ENCODE measurements around the gene STXBP2. TPM values are rescaled to one million over a fixed set of nuclear protein-coding genes. Genes with fewer than 3 reads are reported as not detected.

Gene STXBP2
- total and polyA plus RNA-seq, 4 experiments from 2014 or later, result 73.1 to 220 (median 154) TPM

DNA sequence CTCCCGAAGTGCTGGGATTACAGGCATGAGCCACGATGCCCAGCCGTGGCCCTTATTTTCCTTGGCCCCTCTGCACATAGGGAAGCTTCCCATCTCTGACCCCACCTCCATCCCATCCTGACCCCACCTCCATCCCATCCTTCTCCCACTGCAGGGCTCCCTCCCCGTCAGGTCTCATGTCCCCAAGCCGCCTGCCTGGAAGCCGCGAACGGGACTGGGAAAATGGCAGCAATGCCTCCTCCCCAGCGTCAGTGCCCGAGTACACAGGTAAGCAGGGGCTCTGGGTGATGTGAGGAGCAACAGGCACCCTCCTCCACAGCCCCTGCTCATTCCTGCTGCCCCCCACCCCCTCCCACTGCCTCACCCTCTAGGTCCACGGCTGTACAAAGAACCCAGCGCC lies 19.7 kb upstream of the STXBP2 start:
- Mint-ChIP-seq H3K27me3 (no peaks in the 10 kb centered on the region), H3K4me3 (no peak overlapping the region), H3K4me1 (peaks cover 0 to 2% (median 0%) of the 10 kb centered on the region in 4 donors), H3K27ac (no peak overlapping the region), H3K36me3 (peaks cover 22 to 35% of the 10 kb centered on the region in 2 donors), H3K9me3 (peaks cover 0 to 6% (median 0%) of the 10 kb centered on the region in 8 donors)
- intact Hi-C loops (cut with micrococcal nuclease), result no loop called here
- no peaks in the 10 kb centered on the region for H3K9me3 ChIP-seq (ENCODE audit: control insufficient read depth in 1 of 2, low read length in 2 of 2)
- no peak overlapping the region for H3K27ac ChIP-seq (ENCODE audit: low read depth, low read length)
- POLR2A ChIA-PET (ENCODE audit: partially characterized antibody), result no interaction called here
- H3K27me3 ChIP-seq (ENCODE audit: insufficient read depth, low read length), result no peaks in the 10 kb centered on the region
- CTCF ChIA-PET (ENCODE audit: partially characterized antibody), result no interaction called here
- no peak overlapping the region for H3K4me3 ChIP-seq (ENCODE audit: low read length in 2 of 2)
- DNase-seq, result peak in 1 of 5 donors; percentile 1
- H3K4me1 ChIP-seq (ENCODE audit: insufficient read depth, low read length), result no peaks in the 10 kb centered on the region
- peaks cover 20% of the 10 kb centered on the region for H3K36me3 ChIP-seq (ENCODE audit: insufficient read depth, low read length)

DNA sequence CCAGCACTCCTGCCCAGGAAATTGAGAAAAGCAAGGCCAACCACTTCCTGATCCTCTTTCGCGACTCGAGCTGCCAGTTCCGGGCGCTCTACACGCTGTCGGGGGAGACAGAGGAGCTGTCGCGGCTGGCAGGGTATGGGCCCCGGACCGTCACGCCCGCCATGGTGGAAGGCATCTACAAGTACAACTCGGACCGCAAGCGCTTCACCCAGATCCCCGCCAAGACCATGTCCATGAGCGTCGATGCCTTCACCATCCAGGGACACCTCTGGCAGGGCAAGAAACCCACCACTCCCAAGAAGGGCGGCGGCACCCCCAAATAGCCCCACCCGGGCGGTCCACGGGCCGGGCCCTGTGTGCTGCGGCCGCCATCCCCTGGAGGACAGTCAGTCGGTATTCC lies 19.2 kb upstream of the STXBP2 start:
- Histone ChIP-seq H3K27me3 (ENCODE audit: insufficient read depth, low read length) (no peaks in the 10 kb centered on the region), H3K4me3 (ENCODE audit: low read length in 2 of 2) (no peak overlapping the region), H3K27ac (ENCODE audit: low read depth, low read length) (no peak overlapping the region), H3K9me3 (ENCODE audit: control insufficient read depth in 1 of 2, low read length in 2 of 2) (no peaks in the 10 kb centered on the region), H3K4me1 (ENCODE audit: insufficient read depth, low read length) (no peaks in the 10 kb centered on the region), H3K36me3 (ENCODE audit: insufficient read depth, low read length) (peaks cover 26% of the 10 kb centered on the region)
- no peaks in the 10 kb centered on the region for H3K27me3 Mint-ChIP-seq
- no peak overlapping the region for H3K27ac Mint-ChIP-seq
- H3K4me3 Mint-ChIP-seq, result no peak overlapping the region
- peaks cover 0 to 2% (median 0%) of the 10 kb centered on the region in 4 donors for H3K4me1 Mint-ChIP-seq
- peaks cover 0 to 6% (median 0%) of the 10 kb centered on the region in 8 donors for H3K9me3 Mint-ChIP-seq
- ChIA-PET CTCF (ENCODE audit: partially characterized antibody) (no interaction called here), POLR2A (ENCODE audit: partially characterized antibody) (interaction anchor here (1.2 kb wide), 1 partner anchor 12 kb away, joined by 6 read pairs; the partner anchor contains the start of genes PET100 and XAB2)
- peaks cover 24 to 38% of the 10 kb centered on the region in 2 donors for H3K36me3 Mint-ChIP-seq
- no peak for DNase-seq
- intact Hi-C loops (cut with micrococcal nuclease), result no loop called here

DNA sequence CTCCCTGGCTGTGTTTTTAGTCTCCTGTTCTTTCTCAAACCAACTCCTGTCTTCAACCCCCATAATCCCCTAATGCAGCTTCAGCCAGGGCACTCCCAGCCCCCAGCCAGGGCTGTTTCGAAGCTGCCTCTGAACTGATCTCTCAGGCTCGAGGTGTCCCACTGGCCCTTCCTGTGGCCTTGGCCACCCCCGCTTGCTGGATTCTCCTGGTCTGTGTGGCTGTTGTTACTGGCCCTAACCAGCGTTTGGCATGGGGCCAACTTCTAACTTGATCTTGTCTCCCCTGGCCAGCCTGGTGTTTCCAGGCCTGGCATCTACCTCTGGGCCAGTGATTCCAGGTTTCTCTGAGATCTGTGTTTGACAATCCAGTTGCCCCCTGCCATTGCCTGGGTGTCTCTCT lies 18.6 kb upstream of the STXBP2 start:
- Mint-ChIP-seq H3K27ac (peak overlapping the region in 4 of 7 donors; percentile 19 to 48 (median 32)), H3K27me3 (no peaks in the 10 kb centered on the region), H3K4me3 (no peak overlapping the region), H3K9me3 (peaks cover 0 to 6% (median 0%) of the 10 kb centered on the region in 8 donors), H3K4me1 (peaks cover 0 to 4% (median 2%) of the 10 kb centered on the region in 4 donors), H3K36me3 (peaks cover 30 to 44% of the 10 kb centered on the region in 2 donors)
- Histone ChIP-seq H3K36me3 (ENCODE audit: insufficient read depth, low read length) (peaks cover 31% of the 10 kb centered on the region), H3K9me3 (ENCODE audit: control insufficient read depth in 1 of 2, low read length in 2 of 2) (no peaks in the 10 kb centered on the region), H3K4me3 (ENCODE audit: low read length in 2 of 2) (no peak overlapping the region), H3K27ac (ENCODE audit: low read depth, low read length) (no peak overlapping the region), H3K4me1 (ENCODE audit: insufficient read depth, low read length) (no peaks in the 10 kb centered on the region), H3K27me3 (ENCODE audit: insufficient read depth, low read length) (no peaks in the 10 kb centered on the region)
- intact Hi-C loops (cut with micrococcal nuclease), result no loop called here
- ChIA-PET POLR2A (ENCODE audit: partially characterized antibody) (interaction anchor here (1.2 kb wide), 1 partner anchor 11 kb away, joined by 6 read pairs; the partner anchor contains the start of genes PET100 and XAB2), CTCF (ENCODE audit: partially characterized antibody) (no interaction called here)
- peak in 1 of 5 donors; percentile 30 for DNase-seq

DNA sequence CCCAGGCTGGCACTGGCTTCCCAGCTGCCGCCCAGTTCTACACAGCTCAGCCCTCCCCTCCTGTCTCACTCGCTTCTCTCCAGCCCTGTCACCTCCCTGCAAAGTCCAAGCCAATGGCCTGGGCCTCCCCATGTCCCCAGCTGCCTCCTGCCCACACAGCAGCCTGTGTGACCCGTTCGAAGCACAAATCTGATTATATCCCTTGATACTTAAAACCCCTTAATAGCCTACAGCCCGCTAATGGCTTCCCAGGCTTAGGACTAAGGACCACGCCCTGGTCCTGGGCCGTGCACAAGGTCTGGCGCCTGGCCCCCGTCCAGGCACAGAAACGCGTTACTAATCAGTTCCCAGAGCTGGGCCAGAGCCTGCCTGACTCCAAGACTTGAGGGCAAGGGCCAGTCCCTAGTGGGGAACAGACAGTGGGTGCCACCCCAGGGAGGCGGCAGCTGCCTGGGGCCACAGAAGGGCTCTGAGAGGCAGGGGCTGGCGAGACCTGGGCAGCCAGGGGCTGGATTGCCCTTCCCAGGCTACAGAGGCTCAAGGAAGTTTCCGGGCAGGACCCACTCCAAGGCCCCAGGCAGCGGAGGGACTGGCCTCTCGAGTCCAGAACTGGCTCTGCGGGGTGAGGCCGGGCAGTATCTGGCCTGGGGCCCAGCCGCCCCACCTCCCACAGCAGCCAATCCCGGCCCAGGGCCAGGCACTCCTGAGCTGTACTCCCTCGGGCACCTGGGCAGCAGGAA lies 18.0 kb upstream of the STXBP2 start:
- DNase-seq, result peak in 1 of 5 donors; percentile 37
- H3K4me3 Mint-ChIP-seq, result no peak overlapping the region
- POLR2A ChIA-PET (ENCODE audit: partially characterized antibody), result interaction anchor here (1.2 to 2.7 kb wide), 2 partner anchors 10 to 11 kb away, joined by 6 to 8 read pairs; partner anchors contain the start of genes PET100 and XAB2
- peak overlapping the region in 1 of 7 donors; percentile 24 for H3K27ac Mint-ChIP-seq
- H3K4me3 ChIP-seq (ENCODE audit: low read length in 2 of 2), result no peak overlapping the region
- no peak overlapping the region for H3K27ac ChIP-seq (ENCODE audit: low read depth, low read length)
- intact Hi-C loops (cut with micrococcal nuclease), result no loop called here
- peaks cover 30 to 45% of the 10 kb centered on the region in 2 donors for H3K36me3 Mint-ChIP-seq
- H3K9me3 ChIP-seq (ENCODE audit: control insufficient read depth in 1 of 2, low read length in 2 of 2), result no peaks in the 10 kb centered on the region
- no peaks in the 10 kb centered on the region for H3K4me1 ChIP-seq (ENCODE audit: insufficient read depth, low read length)
- peaks cover 0 to 4% (median 2%) of the 10 kb centered on the region in 4 donors for H3K4me1 Mint-ChIP-seq
- H3K27me3 ChIP-seq (ENCODE audit: insufficient read depth, low read length), result no peaks in the 10 kb centered on the region
- H3K36me3 ChIP-seq (ENCODE audit: insufficient read depth, low read length), result peaks cover 31% of the 10 kb centered on the region
- H3K27me3 Mint-ChIP-seq, result no peaks in the 10 kb centered on the region
- peaks cover 0 to 6% (median 0%) of the 10 kb centered on the region in 8 donors for H3K9me3 Mint-ChIP-seq
- CTCF ChIA-PET (ENCODE audit: partially characterized antibody), result no interaction called here

DNA sequence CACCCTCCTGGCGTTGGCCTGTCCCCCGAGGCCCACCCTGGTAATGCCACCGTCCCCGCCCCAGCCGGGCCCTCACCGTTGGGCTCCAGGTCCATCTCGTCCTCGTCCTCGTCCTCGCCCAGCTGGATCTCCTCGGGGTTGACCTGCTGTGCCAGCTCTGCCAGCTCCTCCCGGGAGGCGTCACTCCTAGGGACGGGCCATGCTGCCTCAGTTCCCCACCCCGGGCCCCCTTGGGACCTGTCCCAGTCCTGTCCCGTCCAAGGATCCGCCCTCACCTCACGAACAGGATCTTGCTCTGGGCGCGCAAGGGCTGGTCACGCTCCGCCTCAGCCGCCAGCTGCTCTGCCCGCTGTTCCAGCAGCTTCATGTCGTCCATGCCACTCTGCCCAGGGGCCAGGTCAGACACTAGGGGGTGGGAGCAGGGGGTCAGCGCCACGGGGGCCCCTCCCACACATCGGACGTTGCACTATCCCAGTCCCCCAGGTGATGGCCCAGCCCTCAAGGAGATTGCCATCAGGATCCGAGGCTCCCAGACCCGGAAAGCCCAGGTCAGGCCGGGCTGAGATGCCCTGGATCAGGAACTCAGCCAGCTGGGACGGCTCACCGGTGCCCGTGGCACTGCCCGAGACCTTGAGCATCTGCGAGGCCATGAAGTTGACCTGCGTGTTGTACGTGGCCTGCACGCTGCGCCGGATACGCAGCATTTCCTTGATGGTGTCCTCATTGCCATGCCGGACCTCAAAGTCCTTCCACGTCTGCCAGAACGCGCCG lies 17.1 kb upstream of the STXBP2 start:
- ChIA-PET POLR2A (ENCODE audit: partially characterized antibody) (interaction anchor here (0.6 to 2.7 kb wide), 2 partner anchors 10 to 425 kb away, joined by 3 to 8 read pairs; partner anchors contain the start of genes PET100 and XAB2), CTCF (ENCODE audit: partially characterized antibody) (no interaction called here)
- Mint-ChIP-seq H3K9me3 (peaks cover 0 to 6% (median 0%) of the 10 kb centered on the region in 8 donors), H3K4me1 (peaks cover 0 to 4% (median 2%) of the 10 kb centered on the region in 4 donors), H3K27me3 (no peaks in the 10 kb centered on the region), H3K27ac (peak overlapping the region in 1 of 7 donors; percentile 12), H3K36me3 (peaks cover 30 to 47% of the 10 kb centered on the region in 2 donors), H3K4me3 (no peak overlapping the region)
- no peak for DNase-seq
- Histone ChIP-seq H3K36me3 (ENCODE audit: insufficient read depth, low read length) (peaks cover 31% of the 10 kb centered on the region), H3K4me1 (ENCODE audit: insufficient read depth, low read length) (no peaks in the 10 kb centered on the region), H3K27me3 (ENCODE audit: insufficient read depth, low read length) (no peaks in the 10 kb centered on the region), H3K4me3 (ENCODE audit: low read length in 2 of 2) (no peak overlapping the region), H3K9me3 (ENCODE audit: control insufficient read depth in 1 of 2, low read length in 2 of 2) (no peaks in the 10 kb centered on the region), H3K27ac (ENCODE audit: low read depth, low read length) (no peak overlapping the region)
- intact Hi-C loops (cut with micrococcal nuclease), result no loop called here

DNA sequence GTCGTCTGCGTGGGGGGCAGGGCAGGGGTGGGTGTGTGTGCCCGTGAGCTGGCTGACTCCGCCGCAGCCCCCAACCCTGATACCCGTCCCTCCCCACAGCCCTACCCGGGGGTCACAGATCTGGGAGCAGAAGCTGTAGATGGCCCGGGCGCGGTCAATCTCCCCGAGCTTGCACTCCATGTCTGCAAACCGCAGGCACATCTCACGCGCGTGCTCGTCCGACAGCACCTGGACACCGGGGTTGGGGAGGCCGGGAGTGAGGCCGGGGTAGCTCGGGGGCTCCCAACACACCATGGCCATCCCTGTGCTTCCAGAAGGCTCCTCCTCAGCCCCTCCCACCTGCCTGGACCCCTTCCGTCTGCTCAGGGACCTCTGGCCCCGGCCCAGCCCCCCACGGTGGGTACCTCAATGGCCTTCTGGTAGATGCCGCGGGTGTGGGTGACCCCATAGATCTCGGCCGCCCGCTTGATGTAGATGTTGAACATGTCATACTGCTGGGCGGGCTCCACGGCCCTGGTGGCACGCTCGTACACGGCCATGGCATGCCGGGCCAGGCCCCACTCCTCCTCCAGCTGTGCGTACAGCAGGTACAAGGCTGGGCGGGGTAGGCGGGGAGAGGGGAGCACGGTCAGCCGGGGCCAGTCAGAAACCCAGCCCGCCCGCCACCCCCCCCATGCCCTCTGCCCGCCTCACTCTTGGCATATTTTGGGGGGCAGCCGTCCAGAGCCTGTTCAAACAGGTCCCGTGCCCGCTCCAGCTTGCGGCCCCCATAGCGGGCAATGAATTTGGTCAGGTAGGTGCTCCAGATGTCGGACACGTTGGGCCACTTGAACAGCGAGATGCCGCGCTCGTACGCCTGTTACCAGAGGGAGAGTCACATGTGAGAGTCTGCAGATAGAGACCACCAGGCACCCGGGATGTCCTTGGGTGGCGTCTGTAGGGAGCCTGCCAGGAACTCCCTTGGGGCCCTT lies 16.2 kb upstream of the STXBP2 start:
- POLR2A ChIA-PET (ENCODE audit: partially characterized antibody), result interaction anchor here (0.6 to 2.7 kb wide), 2 partner anchors 9 to 426 kb away, joined by 3 to 8 read pairs; partner anchors contain the start of genes PET100 and XAB2
- Histone ChIP-seq H3K9me3 (ENCODE audit: control insufficient read depth in 1 of 2, low read length in 2 of 2) (no peaks in the 10 kb centered on the region), H3K27me3 (ENCODE audit: insufficient read depth, low read length) (no peaks in the 10 kb centered on the region), H3K27ac (ENCODE audit: low read depth, low read length) (no peak overlapping the region), H3K36me3 (ENCODE audit: insufficient read depth, low read length) (peaks cover 37% of the 10 kb centered on the region), H3K4me3 (ENCODE audit: low read length in 2 of 2) (no peak overlapping the region), H3K4me1 (ENCODE audit: insufficient read depth, low read length) (no peaks in the 10 kb centered on the region)
- Mint-ChIP-seq H3K4me1 (peaks cover 0 to 4% (median 2%) of the 10 kb centered on the region in 4 donors), H3K27me3 (no peaks in the 10 kb centered on the region), H3K27ac (no peak overlapping the region), H3K9me3 (peaks cover 0 to 6% (median 0%) of the 10 kb centered on the region in 8 donors), H3K4me3 (no peak overlapping the region), H3K36me3 (peaks cover 30 to 47% of the 10 kb centered on the region in 2 donors)
- intact Hi-C loops (cut with micrococcal nuclease), result no loop called here
- DNase-seq, result peak in 1 of 5 donors; percentile 35
- CTCF ChIA-PET (ENCODE audit: partially characterized antibody), result no interaction called here

Measured in CD4-positive, alpha-beta memory T cell (primary cell).